Measurements from ENCODE around the gene GABRB1. TPM values are rescaled to one million over a fixed set of nuclear protein-coding genes. Genes with fewer than 3 reads are reported as not detected.

GABRB1 gene
- total and polyA plus RNA-seq, 2 experiments from 2014 or later, result 0.26 to 0.97 TPM

GRCh38 chr4:47106561-47106960 lies 75.2 kb downstream of the GABRB1 start (continued):
- TF ChIP-seq CREB1 (CRISPR knock-in tag; IDR thresholded peaks at IDR 0.05; ENCODE audit: low read depth), result no peak
- TF ChIP-seq POLR2AphosphoS5 (IDR thresholded peaks at IDR 0.05; ENCODE audit: low read depth), result no peak
- no peak for TF ChIP-seq NANOG (IDR thresholded peaks at IDR 0.05; ENCODE audit: borderline replicate concordance)

DNA sequence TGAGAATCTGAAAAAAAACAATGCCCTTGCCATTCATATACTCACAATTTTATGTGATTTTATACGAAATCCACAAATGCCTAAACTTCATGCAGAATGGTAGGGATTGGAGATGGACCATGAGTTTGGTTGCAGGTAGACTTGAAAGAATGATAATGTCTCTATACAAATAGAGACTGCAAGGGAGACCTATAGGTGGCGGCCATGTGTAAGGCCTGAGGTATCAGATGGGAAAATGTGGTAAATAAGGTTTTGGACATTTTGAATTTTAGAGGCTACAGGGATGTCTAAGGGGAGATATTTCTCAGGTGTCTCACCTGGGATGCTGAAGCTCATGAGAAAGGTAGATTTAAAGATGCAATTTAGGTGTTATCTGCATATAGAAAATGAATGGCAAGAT lies 78.0 kb downstream of the GABRB1 start:
- Histone ChIP-seq H2AFZ (peak overlapping the region; percentile 40; the same call in 1 of the 2 replicates), H4K20me1 (replicated peaks; ENCODE audit: insufficient read depth) (no peaks in the 10 kb centered on the region), H3K4me3 (no peak overlapping the region), H3K79me2 (replicated peaks; ENCODE audit: insufficient read depth) (no peaks in the 10 kb centered on the region), H3F3A (replicated peaks; ENCODE audit: low read depth) (no peaks in the 10 kb centered on the region), H3K4me2 (no peak overlapping the region), H3K36me3 (ENCODE audit: insufficient read depth) (no peaks in the 10 kb centered on the region), H3K27ac (ENCODE audit: low read depth) (no peak overlapping the region), H3K9me2 (ENCODE audit: insufficient read depth) (no peaks in the 10 kb centered on the region), H3K27me3 (ENCODE audit: insufficient read depth) (no peaks in the 10 kb centered on the region), H3K4me1 (ENCODE audit: insufficient read depth) (no peaks in the 10 kb centered on the region)
- TF ChIP-seq REST (IDR thresholded peaks at IDR 0.05; ENCODE audit: unreplicated experiment) (no peak), ZNF331 (CRISPR knock-in tag; IDR thresholded peaks at IDR 0.05; ENCODE audit: low read depth) (no peak), JUNB (IDR thresholded peaks at IDR 0.05; ENCODE audit: unreplicated experiment) (no peak)
- TF ChIP-seq, protein P1, sequence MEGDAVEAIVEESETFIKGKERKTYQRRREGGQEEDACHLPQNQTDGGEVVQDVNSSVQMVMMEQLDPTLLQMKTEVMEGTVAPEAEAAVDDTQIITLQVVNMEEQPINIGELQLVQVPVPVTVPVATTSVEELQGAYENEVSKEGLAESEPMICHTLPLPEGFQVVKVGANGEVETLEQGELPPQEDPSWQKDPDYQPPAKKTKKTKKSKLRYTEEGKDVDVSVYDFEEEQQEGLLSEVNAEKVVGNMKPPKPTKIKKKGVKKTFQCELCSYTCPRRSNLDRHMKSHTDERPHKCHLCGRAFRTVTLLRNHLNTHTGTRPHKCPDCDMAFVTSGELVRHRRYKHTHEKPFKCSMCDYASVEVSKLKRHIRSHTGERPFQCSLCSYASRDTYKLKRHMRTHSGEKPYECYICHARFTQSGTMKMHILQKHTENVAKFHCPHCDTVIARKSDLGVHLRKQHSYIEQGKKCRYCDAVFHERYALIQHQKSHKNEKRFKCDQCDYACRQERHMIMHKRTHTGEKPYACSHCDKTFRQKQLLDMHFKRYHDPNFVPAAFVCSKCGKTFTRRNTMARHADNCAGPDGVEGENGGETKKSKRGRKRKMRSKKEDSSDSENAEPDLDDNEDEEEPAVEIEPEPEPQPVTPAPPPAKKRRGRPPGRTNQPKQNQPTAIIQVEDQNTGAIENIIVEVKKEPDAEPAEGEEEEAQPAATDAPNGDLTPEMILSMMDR (conservative IDR thresholded peaks at IDR 0.05; ENCODE audit: low read depth in 2 of 2), result peak; percentile 36 to 59; a peak in 2 of 4 replicates
- H3K27ac Mint-ChIP-seq, result no peak overlapping the region
- H3K27me3 Mint-ChIP-seq (ENCODE audit: insufficient read depth, low read depth, poor library complexity), result no peaks in the 10 kb centered on the region
- H3K36me3 Mint-ChIP-seq (ENCODE audit: low read depth), result no peaks in the 10 kb centered on the region
- no peaks in the 10 kb centered on the region for H3K9me3 Mint-ChIP-seq
- DNase-seq (ENCODE audit: low spot score) (peak; percentile 20), ATAC-seq (peak; percentile 38; the same call in 1 of the 3 replicates)
- no peaks in the 10 kb centered on the region for H3K4me1 Mint-ChIP-seq
- H3K4me3 Mint-ChIP-seq, result no peak overlapping the region

DNA sequence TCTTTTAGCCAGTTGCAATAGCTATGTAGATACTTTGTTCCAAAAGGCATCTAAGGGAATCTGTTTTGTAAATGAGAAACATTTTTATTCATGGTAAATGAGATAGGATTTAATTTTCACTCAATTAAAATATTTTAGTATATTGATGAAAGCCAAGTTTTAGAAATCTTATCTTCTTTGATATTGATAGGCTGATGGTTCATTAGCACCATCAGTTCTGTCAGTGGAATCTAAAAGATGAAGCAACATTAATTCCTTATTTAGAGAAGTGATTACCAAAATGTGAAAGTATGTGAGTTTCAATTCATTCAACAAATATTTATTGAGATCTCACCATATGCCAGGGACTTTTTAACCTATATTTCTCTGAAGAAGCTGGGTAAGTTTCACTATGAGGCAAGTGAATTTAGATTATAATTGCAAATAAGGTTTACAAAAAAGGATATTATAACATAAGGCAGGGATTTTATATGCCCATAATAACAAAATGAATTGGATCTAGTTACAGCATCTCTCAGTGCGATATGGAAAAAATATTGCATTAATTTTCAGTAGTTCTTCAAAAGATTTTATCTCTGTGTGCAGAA lies 79.3 kb downstream of the GABRB1 start:
- Mint-ChIP-seq H3K4me1 (no peaks in the 10 kb centered on the region), H3K4me3 (no peak overlapping the region), H3K27ac (no peak overlapping the region), H3K27me3 (ENCODE audit: insufficient read depth, low read depth, poor library complexity) (no peaks in the 10 kb centered on the region), H3K9me3 (no peaks in the 10 kb centered on the region), H3K36me3 (ENCODE audit: low read depth) (no peaks in the 10 kb centered on the region)
- no peaks in the 10 kb centered on the region for H3K27me3 ChIP-seq (ENCODE audit: insufficient read depth)
- H3K27ac ChIP-seq (ENCODE audit: low read depth), result no peak overlapping the region
- no peaks in the 10 kb centered on the region for H3K4me1 ChIP-seq (ENCODE audit: insufficient read depth)
- no peak overlapping the region for H3K4me2 ChIP-seq
- no peaks in the 10 kb centered on the region for H3K79me2 ChIP-seq (replicated peaks; ENCODE audit: insufficient read depth)
- DNase-seq (ENCODE audit: low spot score), result no peak
- H4K20me1 ChIP-seq (replicated peaks; ENCODE audit: insufficient read depth), result no peaks in the 10 kb centered on the region
- no peak for ATAC-seq
- no peaks in the 10 kb centered on the region for H3K36me3 ChIP-seq (ENCODE audit: insufficient read depth)
- no peaks in the 10 kb centered on the region for H3F3A ChIP-seq (replicated peaks; ENCODE audit: low read depth)
- no peak overlapping the region for H2AFZ ChIP-seq
- H3K4me3 ChIP-seq, result no peak overlapping the region
- no peaks in the 10 kb centered on the region for H3K9me2 ChIP-seq (ENCODE audit: insufficient read depth)
- TF ChIP-seq, protein P2, sequence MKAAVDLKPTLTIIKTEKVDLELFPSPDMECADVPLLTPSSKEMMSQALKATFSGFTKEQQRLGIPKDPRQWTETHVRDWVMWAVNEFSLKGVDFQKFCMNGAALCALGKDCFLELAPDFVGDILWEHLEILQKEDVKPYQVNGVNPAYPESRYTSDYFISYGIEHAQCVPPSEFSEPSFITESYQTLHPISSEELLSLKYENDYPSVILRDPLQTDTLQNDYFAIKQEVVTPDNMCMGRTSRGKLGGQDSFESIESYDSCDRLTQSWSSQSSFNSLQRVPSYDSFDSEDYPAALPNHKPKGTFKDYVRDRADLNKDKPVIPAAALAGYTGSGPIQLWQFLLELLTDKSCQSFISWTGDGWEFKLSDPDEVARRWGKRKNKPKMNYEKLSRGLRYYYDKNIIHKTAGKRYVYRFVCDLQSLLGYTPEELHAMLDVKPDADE (IDR thresholded peaks at IDR 0.05), result no peak
- no peak for TF ChIP-seq POLR2AphosphoS5 (IDR thresholded peaks at IDR 0.05; ENCODE audit: low read depth)

Data from GM23338 (cell line).